Heart right ventricle (tissue), 16 donors: Measurements from ENCODE around the gene SLC2A13. TPM values are rescaled to one million over a fixed set of nuclear protein-coding genes. Genes with fewer than 3 reads are reported as not detected.

ENCODE experiments used
- ATAC-seq, 8 donors: fragments of 200-7000 bp; cut with Tn5 transposase; one replicate each; pipeline ENCODE4 v1.9.1; 2020; ENCODE audit warnings: mild to moderate bottlenecking in 8 of 8, moderate library complexity in 8 of 8, moderate number of reproducible peaks in 1 of 8
- DNase-seq, 2 donors: peaks; one replicate each; pipeline ENCODE4 v3.0.0-alpha.2; 2020
- H3K27ac ChIP-seq, 10 donors: fragments of 200-600 bp; sonication (generic) in 2 of 10; one replicate each; pipeline versions ENCODE4 v1.5.0 to v1.8.0; 2020 to 2022; ENCODE audit warnings: mild to moderate bottlenecking in 3 of 10
- H3K27me3 ChIP-seq, 7 donors: fragments of 200-600 bp; one replicate each; pipeline ENCODE4 v1.8.0; 2021 to 2022; ENCODE audit warnings: mild to moderate bottlenecking in 2 of 7
- H3K36me3 ChIP-seq, 9 donors: fragments of 200-600 bp; sonication (generic) in 1 of 9; one replicate each; pipeline versions ENCODE4 v1.5.0 to v1.8.0; 2020 to 2022; ENCODE audit warnings: mild to moderate bottlenecking in 2 of 9
- H3K4me1 ChIP-seq, 9 donors: fragments of 200-600 bp; sonication (generic) in 1 of 9; one replicate each; pipeline versions ENCODE4 v1.5.0 to v1.8.0; 2020 to 2022; ENCODE audit warnings: mild to moderate bottlenecking in 4 of 9
- H3K4me3 ChIP-seq, 10 donors: fragments of 200-600 bp; sonication (generic) in 2 of 10; one replicate each; pipeline versions ENCODE4 v1.5.0 to v1.8.0; 2020 to 2022; ENCODE audit warnings: mild to moderate bottlenecking in 7 of 10, moderate library complexity in 2 of 10
- H3K9me3 ChIP-seq, 11 donors: fragments of 200-600 bp in 10 of 11; sonication (generic) in 2 of 11; one replicate each; pipeline versions ENCODE4 v1.5.0 to v1.8.0; 2013 to 2022; ENCODE audit warnings: mild to moderate bottlenecking in 2 of 11, control low read depth in 1 of 11, moderate library complexity in 1 of 11
- CTCF ChIP-seq, 9 donors: fragments of 200-600 bp; sonication (generic) in 2 of 9; IDR thresholded peaks; one replicate each; pipeline versions ENCODE4 v1.5.0 to v1.8.0; 2021 to 2022; ENCODE audit warnings: antibody characterized with exemption in 9 of 9, mild to moderate bottlenecking in 5 of 9, moderate library complexity in 1 of 9
- WGBS, 2 donors: extraction: QIAGEN DNeasy Blood & Tissue Kit; methylation state at CpG; one replicate each; pipeline ENCODE4 v1.1.7; 2013; ENCODE audit warnings: inconsistent platforms in 1 of 2; 5-methylcytosine and 5-hydroxymethylcytosine counted together
- intact Hi-C, 10 donors: fragments of 100-400 bp; cut with DNase I; formaldehyde crosslinking; loops; one replicate each; pipeline versions ENCODE4 v1.11.1 to v1.14.2; 2022
- polyA plus RNA-seq, 2 donors: library from polyadenylated mRNA; stranded (reverse); fragments of 200-250 nt; gene quantifications; one replicate each; pipeline ENCODE4 v1.2.3, GENCODE V29; 2013
- total RNA-seq, 10 donors: library from RNA; stranded (reverse); fragmentation: NEBNext Ultra II Directional in 3 of 10; extraction: Animal tissue kit (Norgen Biotek cat#: 25700) in 3 of 10; gene quantifications; one replicate each; pipeline versions ENCODE4 v1.2.1 to v1.2.4, GENCODE V29; 2021 to 2023
- donor health status: Arrhythmogenic right ventricular cardiomyopathy.
- donor health status: ischemic (EF 13 %, LVEDD 7.1; RV severe dilation, severe dysfunction).
- donor health status: healthy with polysubstance abuse.
- donor health status: DM: no; HTN: yes; CAD: no.
- donor health status: DM: no; HTN: no; CAD: no.
- donor health status: ischemic (EF 25% LVEDD 6.9; RV normal size, moderate dysfunction).
- donor health status: ischemic (EF 25% LVEDD 5.7; RV mildly dilated, moderate dysfunction).
- donor health status: healthy.
- donor health status: DM: yes; HTN: yes; CAD: no.
- donor health status: Ischemic cardiomyopathy.
- donor health status: ischemic (EF 35%, LVEDD 5.7; RV mildly dilated, moderate dysfunction).
- donor health status: nonischemic (EF 11% LVEDD 7.7; RV severe dilation, severe dysfunction).
- donor health status: DM: yes; HTN: yes; CAD: no.
- donor health status: PGD.
- donor health status: ischemic (EF 29% LVEDD 5.4; RV normal size, mild dysfunction).
- donor health status: nonischemic (EF 23%, LVEDD 6.1; RV moderate dilation, normal function).

Gene SLC2A13
- total and polyA plus RNA-seq, 12 donors, result 2.6 to 14.2 (median 9.8) TPM

GRCh38 chr12:40044396-40044795 is 61.5 kb downstream of the SLC2A13 start:
- H3K27ac ChIP-seq, result no peak overlapping the region
- TF ChIP-seq CTCF (IDR thresholded peaks at IDR 0.05), result no peak

GRCh38 chr12:40039598-40039997 is 66.3 kb downstream of the SLC2A13 start:
- ATAC-seq, result no peak
- TF ChIP-seq CTCF (IDR thresholded peaks at IDR 0.05), result no peak
- Histone ChIP-seq H3K27me3 (no peaks in the 10 kb centered on the region), H3K9me3 (no peaks in the 10 kb centered on the region), H3K4me3 (no peak overlapping the region), H3K4me1 (no peaks in the 10 kb centered on the region), H3K27ac (no peak overlapping the region), H3K36me3 (no peaks in the 10 kb centered on the region)
- WGBS, 2 donors, result 53 to 57% methylated on average over 1 of the region's 1 CpG
- no peak for DNase-seq
- intact Hi-C loops, result no loop called here

More at GRCh38 chr12:40044396-40044795, 61.5 kb downstream of the SLC2A13 start:
- DNase-seq (no peak), ATAC-seq (no peak)
- intact Hi-C loops, result no loop called here
- H3K4me3 ChIP-seq, result no peak overlapping the region
- peaks cover 0 to 8% (median 0%) of the 10 kb centered on the region in 9 donors for H3K4me1 ChIP-seq
- H3K27me3 ChIP-seq, result no peaks in the 10 kb centered on the region
- H3K36me3 ChIP-seq, result no peaks in the 10 kb centered on the region
- no peaks in the 10 kb centered on the region for H3K9me3 ChIP-seq

GRCh38 chr12:40038619-40039018 is 67.3 kb downstream of the SLC2A13 start:
- Histone ChIP-seq H3K27me3 (no peaks in the 10 kb centered on the region), H3K4me3 (no peak overlapping the region), H3K4me1 (peaks cover 0 to under 1% (median 0%) of the 10 kb centered on the region in 9 donors), H3K36me3 (no peaks in the 10 kb centered on the region), H3K9me3 (no peaks in the 10 kb centered on the region), H3K27ac (no peak overlapping the region)
- intact Hi-C loops, result no loop called here
- DNase-seq, result no peak
- ATAC-seq, result no peak
- no peak for TF ChIP-seq CTCF (IDR thresholded peaks at IDR 0.05)
- 92 to 96% methylated on average over 3 of the region's 3 CpGs for WGBS, 2 donors

GRCh38 chr12:40034712-40035111 is 71.2 kb downstream of the SLC2A13 start:
- 34 to 70% methylated on average over 2 of the region's 2 CpGs for WGBS, 2 donors

More at GRCh38 chr12:40034712-40035111, 71.2 kb downstream of the SLC2A13 start:
- intact Hi-C loops, result loop anchor here in 1 of 10 donors (5.0 kb wide), 1 partner anchor 68 kb away; no protein-coding TSS in a partner anchor
- no peak for TF ChIP-seq CTCF (IDR thresholded peaks at IDR 0.05)
- Histone ChIP-seq H3K27ac (no peak overlapping the region), H3K4me1 (peaks cover 0 to 10% (median 7%) of the 10 kb centered on the region in 9 donors), H3K27me3 (no peaks in the 10 kb centered on the region), H3K4me3 (no peak overlapping the region), H3K36me3 (no peaks in the 10 kb centered on the region), H3K9me3 (no peaks in the 10 kb centered on the region)
- no peak for ATAC-seq
- DNase-seq, result no peak
